HG02852 (cell line): Measurements from ENCODE around the gene FRMPD4.

Experiments
- ATAC-seq: cut with Tn5 transposase; IDR thresholded peaks from one replicate; pipeline ENCODE4 v1.9.1; 2021; ENCODE audit warnings: mild to moderate bottlenecking, moderate library complexity; ENCODE audit not compliant: unreplicated experiment

The FRMPD4 gene

GRCh38 chrX:12611471-12611870 lies 473.2 kb downstream of the FRMPD4 start:
- no peak for ATAC-seq

- ATAC-seq: no peak
These were observed 476.0 kb downstream of the FRMPD4 start for GRCh38 chrX:12614266-12614665.

DNA sequence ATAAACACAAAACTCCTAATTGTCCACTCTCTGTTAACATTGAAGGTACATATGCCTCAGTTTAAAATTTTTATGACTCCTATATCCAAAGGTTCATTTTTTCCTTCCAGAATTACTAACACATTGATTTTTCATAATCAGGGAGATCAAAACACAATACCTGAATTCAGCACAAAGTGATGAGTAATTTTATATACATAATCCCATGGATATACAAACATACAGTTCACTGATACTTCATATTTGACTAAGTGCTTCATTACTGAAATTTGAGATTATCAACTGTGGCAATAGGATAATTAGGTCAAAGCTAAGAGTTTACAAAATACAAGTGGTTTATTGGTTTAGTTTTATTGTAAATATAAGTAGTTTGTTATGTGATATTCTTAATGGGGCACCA lies 476.8 kb downstream of the FRMPD4 start:
- ATAC-seq: no peak

DNA sequence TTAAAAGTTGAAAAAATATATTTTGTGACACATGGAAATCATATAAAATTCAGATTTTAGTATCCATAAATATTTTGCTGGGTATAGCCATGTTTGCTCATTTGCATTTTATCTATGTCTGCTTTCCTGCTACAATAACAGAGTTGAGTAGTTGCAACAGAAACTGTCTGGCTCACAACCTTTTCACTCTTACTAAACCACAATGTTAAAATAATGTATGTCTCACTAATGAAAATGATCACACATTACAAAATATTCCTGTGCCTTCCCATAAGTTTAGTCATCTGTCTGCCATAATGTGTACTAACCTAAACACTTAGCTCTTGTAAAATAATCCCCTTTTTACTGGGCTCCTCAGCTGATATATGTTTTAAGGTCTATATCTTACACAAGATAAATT lies 479.0 kb downstream of the FRMPD4 start:
- ATAC-seq: no peak

- no peak for ATAC-seq
These were observed 509.0 kb downstream of the FRMPD4 start for GRCh38 chrX:12647230-12647629.

- ATAC-seq: no peak
These were observed 510.7 kb downstream of the FRMPD4 start for GRCh38 chrX:12648995-12649394.

- no peak for ATAC-seq
These were observed 519.2 kb downstream of the FRMPD4 start for GRCh38 chrX:12657433-12657832.

GRCh38 chrX:12657881-12658280 lies 519.6 kb downstream of the FRMPD4 start:
- peak; percentile 91 for ATAC-seq

GRCh38 chrX:12661464-12661863 lies 523.2 kb downstream of the FRMPD4 start:
- ATAC-seq: no peak

DNA sequence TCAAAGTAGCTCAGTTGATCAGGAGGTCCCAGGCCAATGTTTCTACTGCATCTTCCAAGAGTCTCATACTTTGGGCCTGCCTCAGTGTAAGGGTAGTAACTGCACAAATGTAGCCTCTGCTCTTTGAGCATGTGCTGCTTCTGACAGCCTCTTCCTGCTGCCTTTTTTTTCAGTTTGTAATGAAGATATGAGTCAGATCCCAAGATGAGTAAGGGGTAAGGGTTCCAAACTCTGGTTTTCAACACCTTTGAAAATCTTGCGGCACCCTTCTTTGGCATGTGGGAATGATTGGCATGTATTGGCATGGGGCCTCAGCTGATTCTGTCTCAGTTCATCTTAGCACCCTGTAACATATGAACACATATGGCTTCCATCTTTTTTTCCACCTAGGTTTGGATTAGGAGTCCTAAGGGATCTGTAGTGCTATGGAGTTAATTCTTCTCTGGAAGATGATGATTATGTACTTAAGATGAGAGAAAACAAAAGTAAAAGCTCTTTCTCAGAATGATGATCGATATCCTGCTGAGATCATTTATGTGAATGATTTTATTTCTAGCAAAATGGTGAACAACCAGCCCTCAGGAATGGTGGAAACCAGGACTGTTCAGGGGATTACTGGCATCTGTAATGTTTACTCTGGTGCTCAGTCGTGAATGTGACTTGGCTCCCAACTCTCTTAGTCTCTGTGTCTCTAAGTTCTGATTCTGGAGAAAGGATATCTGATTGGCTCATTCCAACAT lies 534.3 kb downstream of the FRMPD4 start:
- no peak for ATAC-seq

- ATAC-seq: no peak
These were observed 535.2 kb downstream of the FRMPD4 start for GRCh38 chrX:12673487-12673886.

DNA sequence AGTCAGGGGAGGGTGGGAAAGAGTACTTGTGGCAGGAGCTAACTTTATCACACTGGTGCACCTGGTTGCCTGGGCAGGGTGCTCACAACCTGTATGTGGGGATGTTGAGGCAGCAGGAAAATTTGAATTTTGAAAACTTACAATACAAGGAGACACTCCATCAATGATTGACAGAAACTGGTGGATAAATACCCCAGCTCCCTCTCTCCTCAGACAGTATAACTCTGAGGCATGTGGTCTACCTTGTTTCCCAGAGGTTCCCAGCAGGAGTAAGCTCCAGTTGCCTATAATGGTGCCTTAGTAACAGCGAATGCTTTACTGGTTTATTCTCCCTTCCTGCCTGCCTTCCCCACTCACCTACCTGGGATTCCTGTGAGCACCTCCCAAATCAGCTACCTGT lies 541.2 kb downstream of the FRMPD4 start:
- no peak for ATAC-seq

- ATAC-seq: no peak
These were observed 542.8 kb downstream of the FRMPD4 start for GRCh38 chrX:12681047-12681446.

- no peak for ATAC-seq
These were observed 547.3 kb downstream of the FRMPD4 start for GRCh38 chrX:12685541-12685940.

DNA sequence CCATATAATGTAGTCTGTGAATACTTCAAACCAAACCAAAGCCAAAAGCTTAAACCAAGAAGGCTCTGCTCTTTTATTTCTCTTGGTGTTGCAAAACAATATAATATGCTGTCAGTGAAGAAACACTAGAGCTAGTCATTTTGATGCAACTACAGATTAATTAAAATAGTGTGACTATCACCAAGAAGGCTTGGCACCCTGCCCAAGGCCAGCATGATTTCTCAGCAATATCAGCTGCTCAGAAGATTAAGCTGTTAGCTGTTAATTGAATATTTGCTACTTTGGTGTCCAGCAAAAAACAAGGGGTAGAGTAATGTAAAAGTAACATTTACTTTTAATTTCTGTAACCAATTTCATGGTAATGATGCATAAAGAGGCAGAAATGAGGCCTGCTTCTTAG lies 548.1 kb downstream of the FRMPD4 start:
- ATAC-seq: no peak

DNA sequence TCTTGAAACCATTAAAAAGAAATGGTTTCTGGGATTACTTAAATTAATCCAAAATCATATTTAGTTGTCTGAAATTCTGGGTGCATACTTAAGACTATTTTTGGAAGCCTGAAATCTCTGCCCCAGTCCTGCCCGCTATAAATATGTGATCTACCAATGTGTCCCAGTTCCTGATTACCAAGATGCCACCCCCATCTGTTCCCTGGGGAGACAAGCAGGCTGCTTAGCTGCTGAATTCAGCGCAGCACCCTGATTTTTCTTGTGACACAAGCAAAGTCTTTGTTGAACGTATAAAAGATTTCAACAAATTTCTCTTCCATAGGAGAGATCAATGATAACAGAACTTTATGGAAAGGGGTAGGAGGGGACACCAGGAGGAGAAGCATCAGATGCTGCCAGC lies 552.4 kb downstream of the FRMPD4 start:
- ATAC-seq: no peak

- ATAC-seq: no peak
These were observed 555.5 kb downstream of the FRMPD4 start for GRCh38 chrX:12693754-12694153.

DNA sequence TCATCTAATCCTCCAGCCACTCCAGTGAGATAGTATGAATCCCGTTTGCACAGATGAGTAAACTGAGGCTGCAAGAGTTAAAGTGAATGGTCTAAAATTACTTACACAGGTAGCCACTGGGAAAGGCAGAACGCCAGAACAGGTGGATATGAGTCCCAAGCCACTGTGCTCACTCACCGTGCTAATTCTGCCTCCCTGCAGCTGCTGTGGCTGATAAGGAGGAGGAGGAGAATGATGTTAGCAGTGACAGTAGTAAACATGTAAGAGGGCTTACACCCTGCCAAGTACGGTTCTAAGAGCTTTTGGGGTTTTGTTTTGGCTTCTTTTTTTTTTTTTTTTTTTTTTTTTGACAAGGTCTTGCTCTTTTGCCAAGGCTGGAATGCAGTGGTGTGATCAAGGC lies 562.5 kb downstream of the FRMPD4 start:
- no peak for ATAC-seq

DNA sequence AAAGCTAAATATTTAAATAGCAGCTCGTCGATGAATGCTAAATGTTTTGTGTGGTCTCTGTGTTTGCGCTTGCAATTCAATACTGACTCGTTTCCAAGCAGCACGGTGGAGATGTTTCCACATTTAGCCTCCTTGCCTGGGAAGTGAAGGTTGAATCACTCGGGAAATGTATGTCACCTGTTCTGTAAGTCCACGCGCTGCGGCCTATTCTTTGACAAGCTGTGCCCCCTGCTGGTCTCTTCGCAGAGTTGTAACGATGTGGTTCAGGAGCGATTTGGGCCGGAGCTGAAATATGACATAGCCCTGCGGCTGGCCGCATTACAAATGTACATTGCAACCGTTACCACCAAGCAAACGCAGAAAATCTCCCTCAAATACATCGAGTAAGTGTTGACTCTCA lies 563.4 kb downstream of the FRMPD4 start:
- peak; percentile 71 for ATAC-seq

GRCh38 chrX:12702509-12703091 lies 564.3 kb downstream of the FRMPD4 start:
- no peak for ATAC-seq

DNA sequence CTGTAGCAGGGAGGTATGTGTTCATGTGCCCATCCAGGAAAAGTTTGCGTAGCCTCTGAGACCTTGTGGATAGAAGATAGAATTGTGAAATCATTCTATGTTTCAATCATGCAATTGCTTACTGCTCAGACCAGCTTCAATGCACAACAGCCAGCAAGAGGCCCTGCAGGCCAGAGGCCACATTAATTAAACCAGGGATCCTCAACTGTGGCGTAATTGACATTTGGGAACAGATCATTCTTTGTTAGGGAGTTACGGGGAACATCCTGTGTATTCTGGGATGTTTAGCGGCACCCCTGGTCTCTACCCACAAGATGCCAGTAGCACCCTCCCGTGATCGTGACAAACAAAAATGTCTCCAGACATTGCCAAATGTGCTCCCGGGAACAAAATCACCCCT lies 566.4 kb downstream of the FRMPD4 start:
- no peak for ATAC-seq

DNA sequence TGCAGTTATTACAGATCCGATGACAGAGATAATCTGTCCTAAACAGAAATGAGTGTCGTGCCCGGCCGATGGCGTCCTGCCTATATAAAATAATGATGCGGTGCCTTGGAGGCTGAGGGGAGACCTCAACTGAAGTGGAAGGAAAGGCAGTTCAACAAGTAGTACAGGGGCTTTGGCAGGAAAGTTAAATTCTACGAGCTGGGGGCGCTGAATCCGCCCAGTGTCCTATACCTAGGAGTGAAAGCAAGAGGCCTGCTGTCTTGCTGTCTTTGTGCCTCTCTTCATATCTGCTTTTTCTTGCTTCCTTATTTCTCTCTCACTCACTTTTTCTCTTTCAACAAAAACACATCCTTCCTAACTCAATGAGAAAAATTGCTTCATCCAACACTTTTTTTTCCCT lies 570.8 kb downstream of the FRMPD4 start:
- no peak for ATAC-seq
